Uterus (tissue), 2 donors: Measurements from ENCODE around the gene SLCO6A1.

Experiments used
- CTCF ChIP-seq, 4 experiments: fragments of 200-600 bp in 2 of 4; fragments of 450-650 bp in 2 of 4; sonication (generic) in 2 of 4; IDR thresholded peaks; one replicate each; pipeline ENCODE4 v1.5.1; 2016 to 2019; ENCODE audit warnings: antibody characterized with exemption in 4 of 4, mild to moderate bottlenecking in 2 of 4, moderate library complexity in 1 of 4
- POLR2A ChIP-seq, 2 donors: fragments of 450-650 bp; IDR thresholded peaks; one replicate each; pipeline ENCODE4 v1.6.1; 2016; ENCODE audit warnings: antibody characterized with exemption in 2 of 2, mild to moderate bottlenecking in 1 of 2, moderate library complexity in 1 of 2

GRCh38 chr5:102481054-102481715 lies 17.6 kb downstream of the SLCO6A1 start:
- TF ChIP-seq POLR2A (IDR thresholded peaks at IDR 0.05) (no peak), CTCF (IDR thresholded peaks at IDR 0.05) (no peak)
